Naive thymus-derived CD4-positive, alpha-beta T cell (primary cell): ENCODE results near the gene PIN1. TPM values are rescaled to one million over a fixed set of nuclear protein-coding genes. Genes with fewer than 3 reads are reported as not detected.
A peak's percentile ranks its signal among the peaks of the same experiment; 100 is the strongest.

Experiments
- ATAC-seq: fragments of 150-1000 bp; cut with Tn5 transposase; 2 replicates; pipeline ENCODE4 v1.10.0; 2021; ENCODE audit warnings: mild to moderate bottlenecking, moderate library complexity
- CTCF ChIA-PET: fragments of 350-600 bp; sonication (Branson Sonifier 250); formaldehyde crosslinking; loops from one replicate; lab custom pipeline; 2021; ENCODE audit warnings: antibody characterized with exemption; lab: Charles Lee
- POLR2A ChIA-PET: fragments of 350-600 bp; sonication (Branson Sonifier 250); formaldehyde crosslinking; loops from one replicate; lab custom pipeline; 2021; ENCODE audit warnings: antibody characterized with exemption, inconsistent platforms; lab: Charles Lee
- DNase-seq, 9 donors: peaks; one replicate each; pipeline versions ENCODE4 v3.0.0 to v3.0.0-alpha.2; 2020 to 2022; ENCODE audit warnings: mixed read lengths in 1 of 9
- H3K27ac ChIP-seq: one replicate; pipeline ENCODE4 v1.7.0; 2013; ENCODE audit warnings: mild to moderate bottlenecking, low read depth, low read length, moderate library complexity
- H3K27me3 ChIP-seq, 2 donors: one replicate each; pipeline ENCODE4 v1.7.0; 2013; ENCODE audit warnings: low read length in 2 of 2, mild to moderate bottlenecking in 2 of 2, moderate library complexity in 2 of 2; ENCODE audit not compliant: control insufficient read depth in 2 of 2, insufficient read depth in 2 of 2
- H3K36me3 ChIP-seq, 3 experiments: 1 replicate in 2 of 3; 2 replicates in 1 of 3; pipeline ENCODE4 v1.7.0; 2013; ENCODE audit warnings: low read length in 3 of 3, mild to moderate bottlenecking in 3 of 3, moderate library complexity in 1 of 3; ENCODE audit not compliant: insufficient read depth in 3 of 3, control insufficient read depth in 2 of 3
- H3K4me1 ChIP-seq, 2 donors: one replicate each; pipeline ENCODE4 v1.7.0; 2013; ENCODE audit warnings: low read length in 2 of 2, mild to moderate bottlenecking in 2 of 2, moderate library complexity in 1 of 2; ENCODE audit not compliant: control insufficient read depth in 2 of 2, insufficient read depth in 2 of 2
- H3K4me3 ChIP-seq: 2 replicates; pipeline ENCODE4 v1.7.0; 2013; ENCODE audit warnings: mild to moderate bottlenecking, low read length
- H3K9me3 ChIP-seq, 3 experiments: 1 replicate in 2 of 3; 2 replicates in 1 of 3; pipeline ENCODE4 v1.7.0; 2013; ENCODE audit warnings: low read length in 3 of 3; ENCODE audit not compliant: control insufficient read depth in 2 of 3
- H3K27ac Mint-ChIP-seq, 9 donors: one replicate each; pipeline ENCODE4 v1.8.0; 2020 to 2022; ENCODE audit warnings: mixed read lengths in 9 of 9, mild to moderate bottlenecking in 8 of 9, moderate library complexity in 5 of 9, inconsistent platforms in 2 of 9
- H3K27me3 Mint-ChIP-seq, 5 donors: one replicate each; pipeline ENCODE4 v1.8.0; 2021 to 2022; ENCODE audit warnings: mixed read lengths in 5 of 5, mild to moderate bottlenecking in 1 of 5
- H3K36me3 Mint-ChIP-seq, 5 donors: one replicate each; pipeline ENCODE4 v1.8.0; 2020 to 2022; ENCODE audit warnings: mixed read lengths in 5 of 5, mild to moderate bottlenecking in 3 of 5, inconsistent platforms in 1 of 5
- H3K4me1 Mint-ChIP-seq, 7 donors: one replicate each; pipeline ENCODE4 v1.8.0; 2020 to 2022; ENCODE audit warnings: mixed read lengths in 7 of 7, mild to moderate bottlenecking in 3 of 7, inconsistent platforms in 1 of 7
- H3K4me3 Mint-ChIP-seq, 10 donors: one replicate each; pipeline ENCODE4 v1.8.0; 2020 to 2022; ENCODE audit warnings: mild to moderate bottlenecking in 10 of 10, mixed read lengths in 10 of 10, moderate library complexity in 6 of 10, inconsistent platforms in 2 of 10
- H3K9me3 Mint-ChIP-seq, 11 donors: one replicate each; pipeline ENCODE4 v1.8.0; 2020 to 2022; ENCODE audit warnings: mixed read lengths in 11 of 11, mild to moderate bottlenecking in 4 of 11, inconsistent platforms in 1 of 11, moderate library complexity in 1 of 11
- intact Hi-C, 2 donors: fragments of 100-400 bp; cut with micrococcal nuclease; formaldehyde crosslinking; loops; one replicate each; pipeline ENCODE4 v1.15.1; 2023
- polyA plus RNA-seq, 2 donors: library from polyadenylated mRNA; unstranded; fragments of 300-500 nt; fragmentation: Illumina TruSeq; gene quantifications; one replicate each; pipeline ENCODE4 v1.2.3, GENCODE V29; 2021
- total RNA-seq, 6 experiments: library from RNA in 5 of 6; stranded (reverse) in 5 of 6; gene quantifications; 1 replicate in 5 of 6; 2 replicates in 1 of 6; pipeline ENCODE4 v1.2.3 and lab custom pipeline; 2021 to 2026

Gene PIN1
- total and polyA plus RNA-seq, 7 experiments from 2014 or later: 41.4 to 94.7 (median 69.6) TPM

DNA sequence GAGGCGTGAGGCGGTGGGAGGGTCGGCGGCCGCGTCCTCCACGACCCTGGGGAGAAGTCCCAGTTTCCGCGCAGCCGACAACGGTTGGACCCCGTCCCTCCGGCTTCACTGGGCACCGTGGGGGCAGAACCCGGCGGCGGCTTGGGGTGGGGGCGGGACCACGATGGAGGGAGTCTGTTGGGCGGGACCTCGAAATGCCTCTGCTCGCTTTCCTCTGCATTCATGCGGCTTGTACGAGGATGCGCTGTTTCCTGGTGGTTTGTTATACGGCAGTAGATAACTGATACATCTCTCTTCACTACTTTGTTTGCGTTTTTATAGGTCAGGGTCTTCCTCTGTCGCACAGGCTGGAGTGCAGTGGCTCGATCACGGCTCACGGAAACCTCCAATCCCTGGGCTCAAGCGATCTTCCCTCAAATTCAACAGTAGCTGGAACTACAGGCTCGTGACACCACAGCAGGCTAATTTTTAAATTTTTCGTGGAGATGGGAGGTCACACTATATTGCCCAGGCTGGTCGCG lies 42.0 kb upstream of the PIN1 start:
- peak in 1 of 9 donors; percentile 69 for DNase-seq
- H3K36me3 ChIP-seq: peaks cover 0 to 3% (median 0%) of the 10 kb centered on the region in 3 experiments
- H3K27ac ChIP-seq: peak overlapping the region; percentile 99
- H3K27me3 Mint-ChIP-seq: peaks cover 0 to 3% (median 0%) of the 10 kb centered on the region in 5 donors
- H3K4me3 ChIP-seq: peak overlapping the region; percentile 89
- H3K36me3 Mint-ChIP-seq: peaks cover 0 to 5% (median 0%) of the 10 kb centered on the region in 5 donors
- ChIA-PET CTCF (interaction anchor here (0.7 to 1.2 kb wide), 2 partner anchors 80 to 207 kb away, joined by 3 read pairs; no protein-coding TSS in a partner anchor), POLR2A (interaction anchor here (0.6 to 2.3 kb wide), 7 partner anchors 9 to 172 kb away, joined by 3 to 19 read pairs (median 4); partner anchors contain the start of genes ZNF561 and ZNF846)
- peak; percentile 10 for ATAC-seq
- intact Hi-C loops: loop anchor here (1.0 to 5.0 kb wide), 4 partner anchors 8 to 1871 kb away; partner anchors contain the start of genes SNAPC2 (in 1 of the 2), ZNF426 (in 1 of the 2) and ZNF653 (in 1 of the 2)
- H3K4me1 Mint-ChIP-seq: peaks cover 13 to 44% (median 33%) of the 10 kb centered on the region in 7 donors
- peaks cover 0 to 7% (median 0%) of the 10 kb centered on the region in 3 experiments for H3K9me3 ChIP-seq
- no peaks in the 10 kb centered on the region for H3K27me3 ChIP-seq
- peak overlapping the region; percentile 73 to 99 (median 88) for H3K4me3 Mint-ChIP-seq
- H3K9me3 Mint-ChIP-seq: peaks cover 0 to 7% (median 1%) of the 10 kb centered on the region in 11 donors
- peaks cover 0 to 11% of the 10 kb centered on the region in 2 donors for H3K4me1 ChIP-seq
- peak overlapping the region; percentile 90 to 98 (median 97) for H3K27ac Mint-ChIP-seq

DNA sequence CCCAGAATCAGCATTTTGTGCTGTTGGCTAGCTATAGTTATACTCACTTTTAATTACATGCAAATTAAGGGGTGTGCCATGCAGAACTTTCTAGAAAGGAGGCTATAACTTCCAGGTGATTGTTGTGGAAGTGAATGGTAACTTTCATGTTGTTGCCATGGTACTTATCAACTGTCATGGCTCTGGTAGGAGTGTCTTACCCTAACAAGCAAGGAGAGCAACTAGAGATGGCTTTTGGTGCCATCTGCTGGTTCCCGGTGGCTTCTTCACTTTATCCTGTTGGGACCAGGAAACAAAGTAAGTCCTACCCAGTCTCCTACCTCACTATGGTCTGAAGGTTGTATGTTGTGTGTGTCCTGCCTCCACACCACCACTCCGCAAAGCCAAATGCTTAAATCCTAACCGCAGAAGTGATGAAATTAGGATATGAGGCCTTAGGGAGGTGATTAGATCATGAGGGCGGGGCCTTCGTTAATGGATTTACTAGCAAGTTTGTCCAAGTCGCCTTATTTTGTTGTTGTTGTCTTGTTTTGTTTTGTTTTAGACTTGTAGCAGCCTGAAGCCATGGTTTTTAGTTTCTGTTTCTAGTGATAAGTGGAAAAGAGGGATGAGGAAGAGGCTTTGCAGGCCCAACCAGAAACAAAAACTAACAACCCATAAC lies 38.9 kb upstream of the PIN1 start:
- Histone ChIP-seq H3K4me1 (peaks cover 0 to 7% of the 10 kb centered on the region in 2 donors), H3K9me3 (peaks cover 0 to 7% (median 0%) of the 10 kb centered on the region in 3 experiments), H3K27ac (peak overlapping the region; percentile 63), H3K4me3 (no peak overlapping the region), H3K36me3 (peaks cover 0 to 3% (median 0%) of the 10 kb centered on the region in 3 experiments), H3K27me3 (no peaks in the 10 kb centered on the region)
- Mint-ChIP-seq H3K27ac (peak overlapping the region; percentile 66 to 97 (median 90)), H3K27me3 (peaks cover 0 to 3% (median 0%) of the 10 kb centered on the region in 5 donors), H3K36me3 (peaks cover 0 to 5% (median 0%) of the 10 kb centered on the region in 5 donors), H3K9me3 (peaks cover 0 to 7% (median 1%) of the 10 kb centered on the region in 11 donors), H3K4me1 (peaks cover 15 to 43% (median 34%) of the 10 kb centered on the region in 7 donors), H3K4me3 (peak overlapping the region in 3 of 10 donors; percentile 16 to 43 (median 16))
- peak; percentile 55 to 92 (median 87) for DNase-seq
- intact Hi-C loops: loop anchor here (1.0 to 2.0 kb wide), 13 partner anchors 11 to 660 kb away; partner anchors contain the start of genes FBXL12 (in 2 of the 2), ZNF561 (in 2 of the 2), ZNF846 (in 2 of the 2) and PIN1 (in 1 of the 2)
- ChIA-PET POLR2A (interaction anchor here (0.6 to 1.6 kb wide), 6 partner anchors 10 to 487 kb away, joined by 3 to 9 read pairs (median 4); partner anchors contain the start of genes ZNF699 and ZNF846), CTCF (interaction anchor here (0.7 to 1.7 kb wide), 17 partner anchors 11 to 591 kb away, joined by 3 to 14 read pairs (median 4); partner anchors contain the start of genes ZNF561 and ZNF846)
- ATAC-seq: peak; percentile 48

DNA sequence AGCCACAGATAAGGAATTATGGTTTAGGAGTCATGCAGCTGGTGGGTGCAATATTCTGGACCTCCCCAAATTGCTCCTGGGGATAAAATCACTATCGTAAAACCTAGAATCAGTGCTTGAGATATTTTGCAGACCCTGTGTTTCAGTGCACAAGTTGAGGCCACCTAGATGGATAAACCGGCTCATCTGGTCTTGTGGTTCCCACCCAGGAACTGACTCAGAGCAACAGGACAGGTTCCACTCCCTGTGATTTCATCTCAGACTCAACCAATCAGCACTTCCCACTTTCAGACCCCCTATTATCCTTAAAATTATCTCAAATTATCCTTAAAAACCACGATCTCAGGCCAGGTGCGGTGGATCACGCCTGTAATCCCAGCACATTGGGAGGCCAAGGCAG lies 37.2 kb upstream of the PIN1 start:
- H3K27ac Mint-ChIP-seq: peak overlapping the region in 2 of 9 donors; percentile 18 to 65
- Histone ChIP-seq H3K27ac (no peak overlapping the region), H3K36me3 (no peaks in the 10 kb centered on the region), H3K27me3 (no peaks in the 10 kb centered on the region), H3K9me3 (peaks cover 0 to 7% (median 0%) of the 10 kb centered on the region in 3 experiments), H3K4me1 (peaks cover 0 to 7% of the 10 kb centered on the region in 2 donors), H3K4me3 (no peak overlapping the region)
- H3K4me3 Mint-ChIP-seq: no peak overlapping the region
- intact Hi-C loops: loop anchor here (2.0 kb wide), 2 partner anchors 363 to 661 kb away; partner anchors contain the start of gene ZNF266 (in 1 of the 2)
- POLR2A ChIA-PET: interaction anchor here (0.5 to 1.1 kb wide), 3 partner anchors 31 to 197 kb away, joined by 3 to 4 read pairs (median 3); partner anchors contain the start of gene ZNF561
- peaks cover 0 to 7% (median 1%) of the 10 kb centered on the region in 11 donors for H3K9me3 Mint-ChIP-seq
- H3K4me1 Mint-ChIP-seq: peaks cover 15 to 39% (median 29%) of the 10 kb centered on the region in 7 donors
- ATAC-seq (no peak), DNase-seq (no peak)
- peaks cover 0 to 3% (median 0%) of the 10 kb centered on the region in 5 donors for H3K27me3 Mint-ChIP-seq
- H3K36me3 Mint-ChIP-seq: peaks cover 0 to 8% (median 0%) of the 10 kb centered on the region in 5 donors
- CTCF ChIA-PET: interaction anchor here (1.4 to 1.6 kb wide), 2 partner anchors 30 to 593 kb away, joined by 3 to 10 read pairs; partner anchors contain the start of gene UBL5

DNA sequence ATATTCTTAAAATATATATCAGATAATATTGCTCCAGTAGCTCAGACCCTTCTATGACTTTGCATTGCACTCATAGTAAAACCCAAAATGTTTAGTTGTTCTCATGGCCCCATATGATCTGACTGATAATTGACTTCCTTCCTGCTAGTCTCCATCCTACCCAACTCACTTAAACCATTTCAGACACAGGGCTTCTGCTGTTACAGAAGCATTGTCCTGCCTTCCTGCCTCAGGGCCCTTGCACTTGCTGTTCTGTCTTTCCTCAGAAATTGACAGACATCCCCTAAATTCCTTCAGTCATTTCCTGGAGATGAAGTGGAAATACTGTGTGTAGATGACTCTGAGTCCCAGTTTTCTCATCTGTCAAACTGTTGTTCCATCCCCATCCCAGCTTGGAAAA lies 36.0 kb upstream of the PIN1 start:
- ChIA-PET CTCF (interaction anchor here (0.5 to 1.1 kb wide), 3 partner anchors 173 to 594 kb away, joined by 3 to 8 read pairs (median 4); no protein-coding TSS in a partner anchor), POLR2A (interaction anchor here (0.7 kb wide), 1 partner anchor 178 kb away, joined by 6 read pairs; no protein-coding TSS in a partner anchor)
- H3K36me3 ChIP-seq: no peaks in the 10 kb centered on the region

DNA sequence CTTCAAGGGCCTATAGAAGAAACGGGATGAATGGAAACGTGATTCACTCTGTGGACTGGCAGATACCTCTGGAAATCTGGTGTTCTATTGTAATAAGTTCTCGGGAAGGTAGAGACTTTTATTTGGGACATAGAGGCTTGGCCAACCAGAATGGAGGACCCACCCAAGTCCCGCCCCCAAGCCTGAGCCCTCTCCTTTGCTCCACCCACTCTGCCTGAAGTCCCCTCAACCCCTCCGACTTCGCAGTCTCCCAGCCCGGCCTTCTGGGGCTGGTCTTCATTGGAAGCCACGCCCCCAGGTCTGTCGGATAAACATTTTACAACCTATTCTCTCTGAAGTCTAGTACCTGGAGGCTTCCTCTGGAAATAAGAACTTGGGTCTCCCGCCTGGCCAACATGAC lies 33.1 kb upstream of the PIN1 start:
- DNase-seq: no peak
- Histone ChIP-seq H3K27me3 (no peaks in the 10 kb centered on the region), H3K4me3 (no peak overlapping the region), H3K4me1 (peaks cover under 1 to 17% of the 10 kb centered on the region in 2 donors), H3K9me3 (no peaks in the 10 kb centered on the region), H3K27ac (no peak overlapping the region), H3K36me3 (peaks cover 0 to 4% (median 0%) of the 10 kb centered on the region in 3 experiments)
- Mint-ChIP-seq H3K27ac (peak overlapping the region in 3 of 9 donors; percentile 31 to 76 (median 45)), H3K36me3 (peaks cover 0 to 5% (median 0%) of the 10 kb centered on the region in 5 donors), H3K27me3 (no peaks in the 10 kb centered on the region), H3K4me1 (peaks cover 8 to 32% (median 17%) of the 10 kb centered on the region in 7 donors), H3K4me3 (no peak overlapping the region), H3K9me3 (peaks cover 0 to 1% (median 0%) of the 10 kb centered on the region in 11 donors)
- ATAC-seq: no peak
- ChIA-PET POLR2A (interaction anchor here (0.7 kb wide), 2 partner anchors 127 to 1458 kb away, joined by 3 read pairs; no protein-coding TSS in a partner anchor), CTCF (no interaction called here)
- intact Hi-C loops: no loop called here

More for the DNA sequence above, 36.0 kb upstream of the PIN1 start:
- peak overlapping the region in 7 of 9 donors; percentile 8 to 88 (median 64) for H3K27ac Mint-ChIP-seq
- peaks cover 0 to 1% (median 0%) of the 10 kb centered on the region in 11 donors for H3K9me3 Mint-ChIP-seq
- peaks cover 0 to 5% (median 0%) of the 10 kb centered on the region in 5 donors for H3K36me3 Mint-ChIP-seq
- H3K4me1 Mint-ChIP-seq: peaks cover 12 to 31% (median 21%) of the 10 kb centered on the region in 7 donors
- no peak for ATAC-seq
- no peaks in the 10 kb centered on the region for H3K27me3 Mint-ChIP-seq
- peaks cover 0 to 7% of the 10 kb centered on the region in 2 donors for H3K4me1 ChIP-seq
- H3K4me3 ChIP-seq: no peak overlapping the region
- H3K27ac ChIP-seq: peak overlapping the region; percentile 0
- DNase-seq: no peak
- H3K9me3 ChIP-seq: no peaks in the 10 kb centered on the region
- intact Hi-C loops: no loop called here
- no peaks in the 10 kb centered on the region for H3K27me3 ChIP-seq
- H3K4me3 Mint-ChIP-seq: peak overlapping the region in 1 of 10 donors; percentile 14
